GM21619 (cell line): Measurements from ENCODE around the gene TAS1R1.

Experiments
- ATAC-seq: cut with Tn5 transposase; IDR thresholded peaks from one replicate; pipeline ENCODE4 v1.9.1; 2021; ENCODE audit not compliant: unreplicated experiment

The TAS1R1 gene

DNA sequence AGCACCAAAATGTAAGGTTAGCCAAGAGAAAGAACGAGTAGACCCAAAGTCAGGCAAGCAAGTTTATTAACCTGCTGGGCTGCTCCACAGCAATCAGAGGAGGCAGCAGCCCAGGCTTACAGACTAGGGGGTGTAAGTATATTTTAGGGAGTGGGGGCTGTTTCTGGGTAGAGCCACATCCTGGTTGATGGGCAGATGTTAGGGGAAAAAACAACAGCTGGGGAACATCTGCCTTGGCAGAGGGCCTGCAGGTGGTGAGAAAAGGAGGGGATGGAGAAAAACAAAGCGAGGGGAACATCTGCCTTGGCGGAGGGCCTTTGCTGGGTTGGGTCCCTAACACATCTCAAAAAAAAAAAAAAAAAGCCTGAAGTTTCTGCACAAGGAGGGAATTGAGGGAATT, 15.0 kb downstream of the TAS1R1 start:
- no peak for ATAC-seq

DNA sequence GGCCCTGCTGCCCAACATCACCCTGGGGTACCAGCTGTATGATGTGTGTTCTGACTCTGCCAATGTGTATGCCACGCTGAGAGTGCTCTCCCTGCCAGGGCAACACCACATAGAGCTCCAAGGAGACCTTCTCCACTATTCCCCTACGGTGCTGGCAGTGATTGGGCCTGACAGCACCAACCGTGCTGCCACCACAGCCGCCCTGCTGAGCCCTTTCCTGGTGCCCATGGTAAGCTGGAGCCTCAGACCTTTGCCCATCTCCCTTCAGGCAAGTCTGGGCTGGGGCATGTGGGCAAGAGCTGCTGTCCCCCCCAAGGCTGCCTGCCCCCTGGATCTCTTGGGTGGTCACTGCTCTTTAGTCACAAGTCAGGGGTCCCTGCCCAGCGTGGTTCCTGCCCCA, 15.9 kb downstream of the TAS1R1 start:
- ATAC-seq: no peak

DNA sequence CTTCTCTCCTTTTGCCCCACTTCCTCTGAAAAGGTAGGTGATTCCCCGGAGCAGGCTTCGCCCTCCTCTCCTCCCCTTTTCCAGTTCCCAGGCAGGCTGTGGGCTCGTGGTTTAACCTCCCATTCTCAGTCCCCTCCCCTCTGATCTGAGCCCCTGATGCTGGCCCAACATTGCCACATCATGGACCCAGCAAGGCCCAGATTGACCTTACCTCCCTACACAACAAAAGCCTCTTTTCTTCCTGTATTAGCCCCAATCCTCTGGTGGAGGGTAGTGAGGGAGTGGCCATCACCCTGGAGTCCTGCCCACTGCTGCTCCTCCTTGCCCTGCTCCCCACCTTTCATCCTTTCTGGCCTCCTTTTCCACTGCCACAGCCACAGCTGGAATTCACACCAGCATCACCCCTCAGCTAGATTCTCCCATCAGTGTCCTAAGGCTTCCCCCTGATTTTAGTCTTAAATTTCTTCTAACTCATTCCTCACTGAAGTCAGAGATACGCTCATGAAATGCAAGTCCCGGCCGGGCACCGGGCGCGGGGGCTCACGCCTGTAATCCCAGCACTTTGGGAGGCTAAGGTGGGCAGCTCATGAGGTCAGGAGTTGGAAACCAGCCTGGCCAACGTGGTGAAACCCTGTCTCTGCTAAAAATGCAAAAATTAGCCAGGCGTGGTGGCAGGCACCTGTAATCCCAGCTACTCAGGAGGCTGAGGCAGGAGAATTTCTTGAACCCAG, 17.7 kb downstream of the TAS1R1 start:
- ATAC-seq: no peak

DNA sequence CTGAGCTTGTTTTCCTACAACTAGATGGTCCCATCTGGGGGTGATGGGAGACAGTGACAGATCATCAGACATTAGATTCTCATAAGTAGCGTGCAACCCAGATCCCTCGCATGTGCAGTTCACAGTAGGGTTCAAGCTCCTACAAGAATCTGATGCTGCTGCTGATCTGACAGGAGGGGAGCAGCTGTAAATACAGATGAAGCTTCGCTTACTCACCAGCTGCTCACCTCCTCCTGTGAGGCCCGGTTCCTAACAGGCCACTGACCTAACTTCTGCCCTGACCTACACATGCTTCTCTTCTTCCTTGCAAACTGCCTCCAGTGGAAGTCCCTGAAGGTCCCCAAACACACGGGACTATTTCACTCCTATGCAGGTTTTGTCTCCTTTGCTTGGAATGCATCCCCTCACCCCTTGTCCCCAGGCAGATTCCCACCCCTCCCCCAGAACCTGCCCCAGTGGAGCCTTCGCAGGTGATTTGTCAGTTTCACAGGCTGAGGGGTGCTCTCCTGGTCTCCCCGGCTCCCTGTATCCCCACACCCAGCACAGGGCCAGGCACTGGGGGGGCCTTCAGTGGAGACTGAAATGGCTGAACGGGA, 19.0 kb downstream of the TAS1R1 start:
- no peak for ATAC-seq

DNA sequence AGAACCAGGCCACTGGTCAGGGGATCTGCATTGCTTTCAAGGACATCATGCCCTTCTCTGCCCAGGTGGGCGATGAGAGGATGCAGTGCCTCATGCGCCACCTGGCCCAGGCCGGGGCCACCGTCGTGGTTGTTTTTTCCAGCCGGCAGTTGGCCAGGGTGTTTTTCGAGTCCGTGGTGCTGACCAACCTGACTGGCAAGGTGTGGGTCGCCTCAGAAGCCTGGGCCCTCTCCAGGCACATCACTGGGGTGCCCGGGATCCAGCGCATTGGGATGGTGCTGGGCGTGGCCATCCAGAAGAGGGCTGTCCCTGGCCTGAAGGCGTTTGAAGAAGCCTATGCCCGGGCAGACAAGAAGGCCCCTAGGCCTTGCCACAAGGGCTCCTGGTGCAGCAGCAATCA, 19.7 kb downstream of the TAS1R1 start:
- ATAC-seq: no peak

DNA sequence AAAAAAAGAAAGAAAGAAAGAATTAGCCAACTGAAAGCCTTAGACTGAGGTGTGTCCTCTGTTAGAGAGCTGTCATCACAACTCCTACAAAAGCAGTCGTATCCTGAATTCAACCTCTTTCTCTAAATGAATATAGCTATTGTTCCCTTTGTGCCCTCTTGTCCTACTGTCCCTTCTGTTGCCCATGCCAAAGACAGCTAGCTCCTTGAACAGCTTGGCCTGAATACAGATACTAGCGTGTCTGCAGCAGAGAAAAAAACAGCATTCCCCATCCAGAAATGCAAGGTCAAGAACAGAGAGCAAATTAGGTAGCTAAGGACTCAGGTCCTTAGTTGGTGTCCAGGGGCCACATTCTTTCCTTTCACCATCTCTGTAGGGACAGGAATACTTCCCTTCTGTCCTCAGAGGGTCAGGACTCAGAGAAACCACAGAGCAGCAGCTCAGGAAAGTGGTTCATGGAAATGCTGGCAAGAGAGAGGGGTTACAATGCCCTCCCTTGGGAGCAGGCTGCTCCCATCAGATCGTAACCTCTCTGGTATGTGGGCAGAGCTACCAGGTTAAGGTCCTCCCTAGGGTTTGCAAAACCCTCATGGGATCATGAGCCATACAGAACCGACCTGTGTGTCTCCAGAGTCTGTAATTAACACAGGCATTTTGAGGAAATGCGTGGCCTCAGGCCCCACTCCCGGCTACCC, 22.9 kb downstream of the TAS1R1 start:
- ATAC-seq: no peak

DNA sequence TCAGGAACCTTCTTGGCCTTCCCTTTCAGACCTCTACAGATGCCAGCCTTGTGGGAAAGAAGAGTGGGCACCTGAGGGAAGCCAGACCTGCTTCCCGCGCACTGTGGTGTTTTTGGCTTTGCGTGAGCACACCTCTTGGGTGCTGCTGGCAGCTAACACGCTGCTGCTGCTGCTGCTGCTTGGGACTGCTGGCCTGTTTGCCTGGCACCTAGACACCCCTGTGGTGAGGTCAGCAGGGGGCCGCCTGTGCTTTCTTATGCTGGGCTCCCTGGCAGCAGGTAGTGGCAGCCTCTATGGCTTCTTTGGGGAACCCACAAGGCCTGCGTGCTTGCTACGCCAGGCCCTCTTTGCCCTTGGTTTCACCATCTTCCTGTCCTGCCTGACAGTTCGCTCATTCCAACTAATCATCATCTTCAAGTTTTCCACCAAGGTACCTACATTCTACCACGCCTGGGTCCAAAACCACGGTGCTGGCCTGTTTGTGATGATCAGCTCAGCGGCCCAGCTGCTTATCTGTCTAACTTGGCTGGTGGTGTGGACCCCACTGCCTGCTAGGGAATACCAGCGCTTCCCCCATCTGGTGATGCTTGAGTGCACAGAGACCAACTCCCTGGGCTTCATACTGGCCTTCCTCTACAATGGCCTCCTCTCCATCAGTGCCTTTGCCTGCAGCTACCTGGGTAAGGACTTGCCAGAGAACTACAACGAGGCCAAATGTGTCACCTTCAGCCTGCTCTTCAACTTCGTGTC, 23.7 kb downstream of the TAS1R1 start:
- no peak for ATAC-seq

DNA sequence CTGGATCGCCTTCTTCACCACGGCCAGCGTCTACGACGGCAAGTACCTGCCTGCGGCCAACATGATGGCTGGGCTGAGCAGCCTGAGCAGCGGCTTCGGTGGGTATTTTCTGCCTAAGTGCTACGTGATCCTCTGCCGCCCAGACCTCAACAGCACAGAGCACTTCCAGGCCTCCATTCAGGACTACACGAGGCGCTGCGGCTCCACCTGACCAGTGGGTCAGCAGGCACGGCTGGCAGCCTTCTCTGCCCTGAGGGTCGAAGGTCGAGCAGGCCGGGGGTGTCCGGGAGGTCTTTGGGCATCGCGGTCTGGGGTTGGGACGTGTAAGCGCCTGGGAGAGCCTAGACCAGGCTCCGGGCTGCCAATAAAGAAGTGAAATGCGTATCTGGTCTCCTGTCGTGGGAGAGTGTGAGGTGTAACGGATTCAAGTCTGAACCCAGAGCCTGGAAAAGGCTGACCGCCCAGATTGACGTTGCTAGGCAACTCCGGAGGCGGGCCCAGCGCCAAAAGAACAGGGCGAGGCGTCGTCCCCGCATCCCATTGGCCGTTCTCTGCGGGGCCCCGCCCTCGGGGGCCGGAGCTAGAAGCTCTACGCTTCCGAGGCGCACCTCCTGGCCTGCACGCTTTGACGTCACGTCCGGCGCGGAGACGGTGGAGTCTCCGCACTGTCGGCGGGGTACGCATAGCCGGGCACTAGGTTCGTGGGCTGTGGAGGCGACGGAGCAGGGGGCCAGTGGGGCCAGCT, 24.4 kb downstream of the TAS1R1 start, which contains the start of gene ZBTB48:
Gene ZBTB48, plus strand, starts transcription at position 621 of the 745 bp plus-strand sequence. CDS start 616 bp downstream, outside the sequence.
- peak; percentile 92 for ATAC-seq

DNA sequence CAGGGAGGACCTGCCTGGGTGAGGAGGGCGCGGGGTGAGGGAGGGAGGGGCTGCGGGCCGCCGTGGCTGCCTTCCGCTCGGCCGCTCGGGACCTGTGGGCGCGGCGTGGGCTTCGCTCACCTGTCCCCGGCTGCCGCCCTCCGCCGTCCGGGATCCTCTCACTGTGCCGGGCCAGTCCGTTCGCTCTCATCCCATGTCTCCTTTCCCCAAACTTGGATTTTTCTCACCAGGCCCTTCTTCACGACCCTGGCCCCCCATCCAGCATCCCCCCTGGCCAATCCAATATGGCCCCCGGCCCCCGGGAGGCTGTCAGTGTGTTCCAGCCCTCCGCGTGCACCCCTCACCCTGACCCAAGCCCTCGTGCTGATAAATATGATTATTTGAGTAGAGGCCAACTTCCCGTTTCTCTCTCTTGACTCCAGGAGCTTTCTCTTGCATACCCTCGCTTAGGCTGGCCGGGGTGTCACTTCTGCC, 25.0 kb downstream of the TAS1R1 start:
- no peak for ATAC-seq

DNA sequence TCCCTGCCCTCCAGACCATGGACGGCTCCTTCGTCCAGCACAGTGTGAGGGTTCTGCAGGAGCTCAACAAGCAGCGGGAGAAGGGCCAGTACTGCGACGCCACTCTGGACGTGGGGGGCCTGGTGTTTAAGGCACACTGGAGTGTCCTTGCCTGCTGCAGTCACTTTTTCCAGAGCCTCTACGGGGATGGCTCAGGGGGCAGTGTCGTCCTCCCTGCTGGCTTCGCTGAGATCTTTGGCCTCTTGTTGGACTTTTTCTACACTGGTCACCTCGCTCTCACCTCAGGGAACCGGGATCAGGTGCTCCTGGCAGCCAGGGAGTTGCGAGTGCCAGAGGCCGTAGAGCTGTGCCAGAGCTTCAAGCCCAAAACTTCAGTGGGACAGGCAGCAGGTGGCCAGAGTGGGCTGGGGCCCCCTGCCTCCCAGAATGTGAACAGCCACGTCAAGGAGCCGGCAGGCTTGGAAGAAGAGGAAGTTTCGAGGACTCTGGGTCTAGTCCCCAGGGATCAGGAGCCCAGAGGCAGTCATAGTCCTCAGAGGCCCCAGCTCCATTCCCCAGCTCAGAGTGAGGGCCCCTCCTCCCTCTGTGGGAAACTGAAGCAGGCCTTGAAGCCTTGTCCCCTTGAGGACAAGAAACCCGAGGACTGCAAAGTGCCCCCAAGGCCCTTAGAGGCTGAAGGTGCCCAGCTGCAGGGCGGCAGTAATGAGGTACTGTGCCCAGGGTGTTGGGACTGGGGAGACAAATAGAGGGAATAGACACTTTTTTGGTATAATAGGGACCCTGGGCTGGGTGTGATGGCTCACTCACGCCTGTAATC, 25.7 kb downstream of the TAS1R1 start:
- no peak for ATAC-seq

DNA sequence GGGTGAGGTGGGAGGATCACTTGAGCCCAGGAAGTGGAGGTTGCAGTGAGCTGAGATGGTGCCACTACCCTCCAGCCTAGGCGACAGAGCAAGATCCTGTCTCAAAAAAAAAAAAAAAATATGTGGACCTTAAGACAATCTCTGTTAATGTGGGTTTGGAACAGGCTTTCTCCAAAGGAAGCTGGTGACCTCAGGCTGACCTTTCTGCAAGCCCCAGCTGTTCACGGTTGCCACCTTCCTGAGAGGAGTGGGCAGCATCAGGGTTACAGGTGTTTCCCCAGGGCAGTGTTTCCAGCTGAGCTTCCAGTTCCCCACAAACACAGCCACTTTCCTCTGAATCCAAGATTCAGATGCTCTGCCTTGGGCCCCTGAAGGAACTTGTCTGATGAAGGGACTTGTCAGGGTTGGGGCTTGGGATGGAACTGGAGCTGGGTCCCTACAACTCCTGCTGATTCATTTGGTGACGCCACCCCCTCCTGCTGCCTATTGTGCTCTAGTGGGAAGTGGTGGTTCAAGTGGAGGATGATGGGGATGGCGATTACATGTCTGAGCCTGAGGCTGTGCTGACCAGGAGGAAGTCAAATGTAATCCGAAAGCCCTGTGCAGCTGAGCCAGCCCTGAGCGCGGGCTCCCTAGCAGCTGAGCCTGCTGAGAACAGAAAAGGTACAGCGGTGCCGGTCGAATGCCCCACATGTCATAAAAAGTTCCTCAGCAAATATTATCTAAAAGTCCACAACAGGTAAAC, 26.6 kb downstream of the TAS1R1 start:
- no peak for ATAC-seq

DNA sequence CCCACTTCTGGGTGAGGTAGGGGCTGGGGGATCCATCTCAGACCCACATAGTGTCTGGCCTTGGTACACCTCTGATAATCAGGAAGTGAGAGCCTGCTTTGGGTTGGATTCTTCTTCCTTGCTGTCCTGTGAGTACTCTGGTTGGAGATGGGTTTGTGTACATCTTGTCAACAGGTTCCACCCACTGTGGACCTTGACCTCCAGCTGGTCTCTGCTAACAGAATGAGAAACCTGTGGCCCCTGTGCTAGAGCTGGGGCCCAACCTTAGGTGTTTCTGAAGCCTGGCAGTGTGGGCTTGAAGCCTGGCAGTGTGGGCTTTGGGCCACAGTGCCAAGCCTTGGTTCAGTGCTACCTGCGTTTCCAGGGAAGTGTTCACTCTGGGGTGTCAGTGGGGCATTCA, 27.3 kb downstream of the TAS1R1 start:
- ATAC-seq: no peak

DNA sequence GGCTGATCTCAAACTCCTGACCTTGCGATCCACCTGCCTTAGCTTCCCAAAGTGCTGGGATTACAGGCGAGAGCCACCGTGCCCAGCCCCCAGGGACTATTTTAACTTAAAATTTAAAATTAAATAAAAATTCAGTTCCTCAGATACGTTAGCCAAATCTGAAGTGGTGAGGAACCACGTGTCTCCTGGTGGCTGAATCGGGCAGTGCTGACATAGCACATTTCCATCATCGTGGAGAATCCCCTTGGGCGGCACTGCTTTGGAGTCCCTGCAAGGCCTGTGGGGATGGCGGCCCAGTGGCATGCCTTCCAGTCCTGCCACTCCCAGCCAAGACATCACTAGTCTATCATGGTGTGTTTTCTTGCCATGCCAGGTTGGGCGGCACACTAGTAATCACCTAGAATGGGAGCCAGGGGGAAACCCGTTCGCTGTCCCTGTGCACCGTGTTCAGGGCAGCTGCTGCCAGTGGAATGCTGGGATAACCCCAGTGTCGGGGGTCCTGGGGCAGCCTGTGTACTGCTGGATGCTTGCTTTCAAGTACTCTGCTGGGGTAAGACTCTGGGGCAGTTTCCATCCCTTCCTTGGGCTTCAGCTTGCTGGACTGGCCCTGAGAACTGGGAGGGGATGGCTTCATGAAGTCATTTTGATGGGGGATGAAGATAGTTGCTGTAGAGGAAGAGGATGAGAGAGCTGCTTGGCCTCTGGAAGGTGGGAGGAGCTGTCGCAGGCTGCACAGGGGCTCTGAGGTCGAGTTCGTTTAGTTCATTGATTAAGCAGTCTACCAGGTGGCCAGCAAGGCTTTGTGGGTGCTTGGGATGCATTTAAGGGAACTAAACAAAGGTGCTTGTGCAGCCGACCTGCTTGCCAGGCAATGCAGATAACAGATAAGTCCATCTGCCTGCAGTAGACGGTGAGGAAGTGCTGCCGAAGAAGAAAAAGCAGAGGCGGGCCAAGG, 29.3 kb downstream of the TAS1R1 start:
- ATAC-seq: no peak

DNA sequence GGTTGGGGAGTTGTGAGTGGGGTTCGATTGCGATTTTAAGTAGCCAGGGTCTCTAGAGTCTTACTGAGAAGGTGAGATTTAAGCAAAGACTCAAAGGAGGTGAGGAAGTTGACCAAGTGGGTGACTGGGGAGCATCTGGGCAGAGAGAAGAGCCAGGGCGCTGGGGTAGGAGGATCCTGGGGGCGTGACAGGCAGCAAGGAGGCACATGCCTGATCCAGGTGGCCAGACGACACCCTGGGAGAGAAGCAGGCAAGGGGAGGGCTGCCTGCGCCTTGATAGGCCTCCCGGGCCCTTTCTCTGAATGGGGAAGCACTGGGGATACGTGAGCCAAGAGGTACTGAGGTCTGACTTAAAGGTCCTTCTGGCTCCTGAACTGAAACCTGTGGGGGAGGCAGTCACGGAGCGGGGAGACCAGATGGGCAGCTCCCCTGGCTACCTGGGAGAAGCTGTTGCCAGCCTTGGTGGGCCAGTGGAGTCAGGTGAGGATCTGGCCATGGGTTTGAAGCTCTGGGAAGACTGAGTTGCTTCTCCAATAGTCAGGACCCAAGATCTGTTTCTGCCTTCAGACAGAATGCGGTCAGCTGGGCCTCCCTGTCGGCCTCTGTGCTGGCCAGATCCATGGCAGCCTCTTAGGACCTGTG, 30.1 kb downstream of the TAS1R1 start:
- ATAC-seq: no peak

DNA sequence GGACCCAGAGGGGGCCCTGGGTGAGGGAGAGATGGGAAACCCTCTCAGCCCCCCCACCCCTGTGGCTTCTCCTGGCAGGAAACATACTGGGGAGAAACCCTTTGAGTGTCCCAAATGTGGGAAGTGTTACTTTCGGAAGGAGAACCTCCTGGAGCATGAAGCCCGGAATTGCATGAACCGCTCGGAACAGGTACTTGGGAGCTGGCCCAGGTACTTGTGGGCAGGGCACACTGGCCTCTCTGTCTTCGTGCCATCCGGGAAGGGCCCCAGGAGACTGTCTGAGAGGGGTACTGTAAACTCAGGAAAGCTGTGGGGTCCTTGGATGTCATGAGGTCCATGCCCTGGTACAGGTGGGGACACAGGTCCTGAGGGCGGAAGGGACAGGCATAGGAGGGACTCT, 30.7 kb downstream of the TAS1R1 start:
- no peak for ATAC-seq

DNA sequence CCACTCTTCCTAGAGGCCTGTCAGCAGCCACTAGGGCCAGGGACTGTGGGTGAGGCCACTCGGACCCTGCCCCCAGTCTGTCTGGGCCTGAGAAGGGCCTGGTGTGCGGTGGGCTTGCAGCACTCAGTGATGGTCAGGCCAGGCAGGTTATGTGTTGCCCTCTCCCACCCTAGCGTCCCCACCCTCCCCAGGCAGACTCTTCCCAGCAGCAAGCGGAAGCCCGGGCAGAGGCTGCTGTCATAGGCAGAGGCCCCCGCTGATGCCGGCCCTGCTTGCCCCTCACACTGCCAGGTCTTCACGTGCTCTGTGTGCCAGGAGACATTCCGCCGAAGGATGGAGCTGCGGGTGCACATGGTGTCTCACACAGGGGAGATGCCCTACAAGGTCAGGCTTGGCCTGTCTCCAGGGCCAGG, 31.3 kb downstream of the TAS1R1 start:
- no peak for ATAC-seq

DNA sequence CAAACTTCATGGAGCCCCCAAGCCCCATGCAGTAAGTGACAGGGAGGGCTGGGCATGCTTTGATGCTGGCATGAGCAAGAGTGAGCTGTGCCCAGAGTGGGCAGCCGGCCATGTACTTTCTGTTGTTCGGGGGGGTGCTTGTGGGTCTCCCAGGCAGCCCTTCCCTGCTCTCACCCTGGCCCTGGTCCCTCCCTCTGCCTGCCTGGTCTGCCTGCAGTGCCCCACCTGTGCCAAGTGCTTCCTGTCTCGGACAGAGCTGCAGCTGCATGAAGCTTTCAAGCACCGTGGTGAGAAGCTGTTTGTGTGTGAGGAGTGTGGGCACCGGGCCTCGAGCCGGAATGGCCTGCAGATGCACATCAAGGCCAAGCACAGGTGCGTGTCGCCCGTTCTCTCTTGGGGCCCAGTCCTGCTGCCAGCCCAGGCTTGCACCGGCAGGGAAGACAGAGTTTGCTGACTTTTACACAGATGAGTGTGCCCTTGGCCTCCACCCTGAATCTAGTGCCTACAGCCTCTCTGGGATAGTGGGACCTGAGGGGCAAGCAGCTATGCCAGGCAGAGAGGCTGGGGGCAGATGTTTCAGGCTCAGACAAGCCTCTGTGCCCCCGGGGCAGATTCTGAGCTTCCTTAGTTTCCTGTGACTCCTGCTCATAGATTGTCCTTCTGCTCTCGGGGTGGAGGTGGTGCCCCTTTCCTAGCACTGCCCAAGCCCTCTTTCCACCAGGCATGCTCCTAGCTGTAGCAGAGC, 32.3 kb downstream of the TAS1R1 start:
- ATAC-seq: no peak
